ENCODE measurements around the gene HOXB1.

DNA sequence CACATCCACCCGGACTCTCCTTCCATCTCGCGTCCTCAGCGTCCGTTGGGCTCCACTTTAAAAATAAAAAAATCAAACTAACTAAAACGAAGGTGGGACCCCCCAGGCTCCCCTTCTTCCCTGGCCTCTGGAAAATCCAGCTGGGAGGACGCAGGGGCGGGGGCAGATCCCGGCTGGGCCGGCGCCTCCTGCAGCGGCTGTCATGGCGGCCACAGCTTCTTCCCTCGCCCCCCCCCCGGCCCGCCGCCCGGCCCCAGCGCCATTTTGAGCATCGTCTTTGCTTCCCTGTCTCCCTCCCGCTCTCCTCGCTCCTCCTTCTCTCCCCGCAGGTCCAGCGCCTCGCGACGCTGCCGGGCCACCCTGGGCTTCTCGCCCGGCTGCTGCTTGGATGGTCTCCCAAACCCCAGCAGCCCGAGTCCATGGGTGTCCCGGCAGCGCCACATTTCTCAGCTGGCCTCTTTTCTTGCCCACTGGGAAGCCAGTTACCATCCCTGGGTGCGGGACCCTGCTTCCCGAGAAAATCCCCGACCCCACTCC is 10.8 kb upstream of the HOXB1 start:
- TF ChIP-seq, protein P1, sequence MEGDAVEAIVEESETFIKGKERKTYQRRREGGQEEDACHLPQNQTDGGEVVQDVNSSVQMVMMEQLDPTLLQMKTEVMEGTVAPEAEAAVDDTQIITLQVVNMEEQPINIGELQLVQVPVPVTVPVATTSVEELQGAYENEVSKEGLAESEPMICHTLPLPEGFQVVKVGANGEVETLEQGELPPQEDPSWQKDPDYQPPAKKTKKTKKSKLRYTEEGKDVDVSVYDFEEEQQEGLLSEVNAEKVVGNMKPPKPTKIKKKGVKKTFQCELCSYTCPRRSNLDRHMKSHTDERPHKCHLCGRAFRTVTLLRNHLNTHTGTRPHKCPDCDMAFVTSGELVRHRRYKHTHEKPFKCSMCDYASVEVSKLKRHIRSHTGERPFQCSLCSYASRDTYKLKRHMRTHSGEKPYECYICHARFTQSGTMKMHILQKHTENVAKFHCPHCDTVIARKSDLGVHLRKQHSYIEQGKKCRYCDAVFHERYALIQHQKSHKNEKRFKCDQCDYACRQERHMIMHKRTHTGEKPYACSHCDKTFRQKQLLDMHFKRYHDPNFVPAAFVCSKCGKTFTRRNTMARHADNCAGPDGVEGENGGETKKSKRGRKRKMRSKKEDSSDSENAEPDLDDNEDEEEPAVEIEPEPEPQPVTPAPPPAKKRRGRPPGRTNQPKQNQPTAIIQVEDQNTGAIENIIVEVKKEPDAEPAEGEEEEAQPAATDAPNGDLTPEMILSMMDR (IDR thresholded peaks at IDR 0.05), result no peak
- peak in 1 of 2 donors; percentile 39 for TF ChIP-seq EP300 (IDR thresholded peaks at IDR 0.05)
